GM23338 (cell line): Measurements from ENCODE around the gene KIFC1. TPM values are rescaled to one million over a fixed set of nuclear protein-coding genes. Genes with fewer than 3 reads are reported as not detected.

Experiments used
- ATAC-seq: fragments of 200-7000 bp; cut with Tn5 transposase; 3 replicates; pipeline ENCODE4 v1.9.1; 2020
- DNase-seq: peaks from one replicate; pipeline ENCODE4 v3.0.0-alpha.2; 2015; ENCODE audit warnings: low spot score
- H2AFZ ChIP-seq: fragments of 200-600 bp; sonication (generic); 2 replicates; pipeline ENCODE4 v1.8.0; 2016; ENCODE audit warnings: antibody characterized with exemption, mild to moderate bottlenecking, moderate library complexity
- H3F3A ChIP-seq: fragments of 200-600 bp; sonication (generic); replicated peaks from 2 replicates; pipeline ENCODE4 v1.8.0; 2017; ENCODE audit warnings: antibody characterized with exemption, mixed run types, low read depth
- H3K27ac ChIP-seq: fragments of 200-600 bp; sonication (generic); 2 replicates; pipeline ENCODE4 v1.6.1; 2016; ENCODE audit warnings: low read depth
- H3K27me3 ChIP-seq: fragments of 200-600 bp; sonication (generic); 2 replicates; pipeline ENCODE4 v1.8.0; 2016; ENCODE audit warnings: mild to moderate bottlenecking, mixed run types, moderate library complexity; ENCODE audit not compliant: insufficient read depth
- H3K36me3 ChIP-seq: fragments of 200-600 bp; sonication (generic); 2 replicates; pipeline ENCODE4 v1.8.0; 2016; ENCODE audit warnings: mild to moderate bottlenecking; ENCODE audit not compliant: insufficient read depth
- H3K4me1 ChIP-seq: fragments of 200-600 bp; sonication (generic); 2 replicates; pipeline ENCODE4 v1.8.0; 2016; ENCODE audit warnings: mild to moderate bottlenecking, moderate library complexity; ENCODE audit not compliant: insufficient read depth
- H3K4me2 ChIP-seq: fragments of 200-600 bp; sonication (generic); 2 replicates; pipeline ENCODE4 v1.7.1; 2017; ENCODE audit warnings: mixed run types
- H3K4me3 ChIP-seq: fragments of 200-600 bp; sonication (generic); 2 replicates; pipeline ENCODE4 v1.6.1; 2016; ENCODE audit warnings: mixed run types
- H3K79me2 ChIP-seq: fragments of 200-600 bp; sonication (generic); replicated peaks from 2 replicates; pipeline ENCODE4 v1.8.0; 2017; ENCODE audit warnings: mild to moderate bottlenecking; ENCODE audit not compliant: insufficient read depth
- H3K9me2 ChIP-seq: fragments of 200-600 bp; sonication (generic); 2 replicates; pipeline ENCODE4 v1.8.0; 2017; ENCODE audit not compliant: insufficient read depth
- H4K20me1 ChIP-seq: fragments of 200-600 bp; sonication (generic); replicated peaks from 2 replicates; pipeline ENCODE4 v1.8.0; 2017; ENCODE audit warnings: mild to moderate bottlenecking; ENCODE audit not compliant: insufficient read depth
- H3K27ac Mint-ChIP-seq: 2 replicates; pipeline ENCODE4 v1.8.0; 2020; ENCODE audit warnings: inconsistent platforms, mild to moderate bottlenecking, moderate library complexity, mixed read lengths
- H3K27me3 Mint-ChIP-seq: 3 replicates; pipeline ENCODE4 v1.8.0; 2022; ENCODE audit warnings: low read depth, mild to moderate bottlenecking, moderate library complexity, mixed read lengths, inconsistent platforms; ENCODE audit not compliant: insufficient read depth, poor library complexity
- H3K36me3 Mint-ChIP-seq: 3 replicates; pipeline ENCODE4 v1.8.0; 2021; ENCODE audit warnings: low read depth, mild to moderate bottlenecking, inconsistent platforms, moderate library complexity, mixed read lengths
- H3K4me1 Mint-ChIP-seq: 3 replicates; pipeline ENCODE4 v1.8.0; 2020; ENCODE audit warnings: mild to moderate bottlenecking, inconsistent platforms, mixed read lengths
- H3K4me3 Mint-ChIP-seq: 3 replicates; pipeline ENCODE4 v1.8.0; 2021; ENCODE audit warnings: moderate library complexity, mild to moderate bottlenecking, inconsistent platforms, mixed read lengths
- H3K9me3 Mint-ChIP-seq: 3 replicates; pipeline ENCODE4 v1.8.0; 2020; ENCODE audit warnings: moderate library complexity, mild to moderate bottlenecking, inconsistent platforms, mixed read lengths
- CREB1 ChIP-seq: fragments of 250-450 bp; sonication (Bioruptor Pico); IDR thresholded peaks from 2 replicates; pipeline ENCODE4 v1.5.0; 2020; ENCODE audit warnings: low read depth, mild to moderate bottlenecking, moderate library complexity
- EZH2 ChIP-seq: fragments of 200-600 bp; sonication (generic); IDR thresholded peaks from one replicate; pipeline ENCODE4 v1.8.0; 2017; ENCODE audit warnings: antibody characterized with exemption, mild to moderate bottlenecking, low read depth; ENCODE audit not compliant: unreplicated experiment
- EZH2phosphoT487 ChIP-seq: fragments of 200-600 bp; sonication (generic); IDR thresholded peaks from one replicate; pipeline ENCODE4 v1.8.1; 2018; ENCODE audit warnings: antibody characterized with exemption; ENCODE audit not compliant: unreplicated experiment
- JUNB ChIP-seq: IDR thresholded peaks from one replicate; pipeline ENCODE4 v1.6.1; 2016; ENCODE audit warnings: antibody characterized with exemption; ENCODE audit not compliant: unreplicated experiment
- NANOG ChIP-seq: IDR thresholded peaks from 2 replicates; pipeline ENCODE4 v1.6.1; 2016; ENCODE audit warnings: antibody characterized with exemption, borderline replicate concordance
- REST ChIP-seq: IDR thresholded peaks from one replicate; pipeline ENCODE4 v1.6.1; 2018; ENCODE audit warnings: antibody characterized with exemption; ENCODE audit not compliant: unreplicated experiment
- ZNF114 ChIP-seq: fragments of 250-450 bp; sonication (Bioruptor Pico); IDR thresholded peaks from 2 replicates; pipeline ENCODE4 v1.5.0; 2020; ENCODE audit warnings: mild to moderate bottlenecking, moderate library complexity
- ZNF331 ChIP-seq: fragments of 250-450 bp; sonication (Bioruptor Pico); IDR thresholded peaks from 2 replicates; pipeline ENCODE4 v1.5.0; 2020; ENCODE audit warnings: low read depth, mild to moderate bottlenecking, moderate library complexity
- ZNF462 ChIP-seq: fragments of 250-450 bp; sonication (Bioruptor Pico); IDR thresholded peaks from 2 replicates; pipeline ENCODE4 v1.5.0; 2020; ENCODE audit warnings: mild to moderate bottlenecking, moderate library complexity
- polyA plus RNA-seq: library from polyadenylated mRNA; unstranded; fragments of >200 nt; fragmentation: Nextera tagmentation; extraction: Ambion mirVana; gene quantifications from 2 replicates; pipeline ENCODE4 v1.2.1, GENCODE V29; 2016
- total RNA-seq: library from RNA; depleted of rRNA; stranded (reverse); fragments of >200 nt; shearing (Covaris generic); gene quantifications from 2 replicates; pipeline ENCODE4 v1.2.3, GENCODE V29; 2014

The KIFC1 gene
- total and polyA plus RNA-seq, 2 experiments from 2014 or later: 10.3 to 61.7 TPM

GRCh38 chr6:33392595-33392948 lies 949 bp downstream of the KIFC1 start:
- peaks cover 41% of the 10 kb centered on the region for H4K20me1 ChIP-seq
- H3K27me3 ChIP-seq: no peaks in the 10 kb centered on the region
- Mint-ChIP-seq H3K9me3 (no peaks in the 10 kb centered on the region; the same call in 2 of the 3 replicates), H3K4me1 (peaks cover 28% of the 10 kb centered on the region), H3K36me3 (peaks cover 7% of the 10 kb centered on the region), H3K27ac (0 out of 2 replicates have a peak overlapping the region, but pooled peaks have one; percentile 20), H3K4me3 (peak overlapping the region; percentile 91), H3K27me3 (peaks cover 5% of the 10 kb centered on the region)
- no peak for ATAC-seq
- DNase-seq: no peak
- H3K36me3 ChIP-seq: no peaks in the 10 kb centered on the region
- H3K9me2 ChIP-seq: no peaks in the 10 kb centered on the region
- peaks cover 5% of the 10 kb centered on the region; the same call in 1 of the 2 replicates for H3F3A ChIP-seq
- no peak overlapping the region for H2AFZ ChIP-seq
- H3K79me2 ChIP-seq: peaks cover 57% of the 10 kb centered on the region
- H3K4me1 ChIP-seq: peaks cover 8% of the 10 kb centered on the region
- peak overlapping the region; percentile 92 for H3K4me3 ChIP-seq
- peak overlapping the region; percentile 94 for H3K4me2 ChIP-seq
- no peak for TF ChIP-seq EZH2
- no peak for TF ChIP-seq JUNB
- no peak for TF ChIP-seq EZH2phosphoT487
- no peak for TF ChIP-seq ZNF114
- no peak for TF ChIP-seq REST
- TF ChIP-seq CREB1: no peak
- TF ChIP-seq ZNF331: no peak
- H3K27ac ChIP-seq: peak overlapping the region; percentile 72; the same call in 1 of the 2 replicates

GRCh38 chr6:33392979-33393378 lies 1.4 kb downstream of the KIFC1 start:
- peak overlapping the region; percentile 94 for H3K4me2 ChIP-seq
- peaks cover 28% of the 10 kb centered on the region for H3K4me1 Mint-ChIP-seq
- TF ChIP-seq REST: no peak
- no peak for TF ChIP-seq NANOG
- no peak for TF ChIP-seq JUNB
- TF ChIP-seq ZNF462 (CRISPR knock-in tag): no peak

More at GRCh38 chr6:33392979-33393378, 1.4 kb downstream of the KIFC1 start:
- no peak overlapping the region for H2AFZ ChIP-seq
- Mint-ChIP-seq H3K27me3 (peaks cover 5% of the 10 kb centered on the region), H3K27ac (peak overlapping the region; percentile 20; the same call in 1 of the 2 replicates), H3K4me3 (peak overlapping the region; percentile 91), H3K9me3 (no peaks in the 10 kb centered on the region; the same call in 2 of the 3 replicates), H3K36me3 (peaks cover 11% of the 10 kb centered on the region)
- H3K4me3 ChIP-seq: peak overlapping the region; percentile 92
- peaks cover 61% of the 10 kb centered on the region for H3K79me2 ChIP-seq
- ATAC-seq (no peak), DNase-seq (no peak)
- peaks cover 41% of the 10 kb centered on the region for H4K20me1 ChIP-seq
- no peaks in the 10 kb centered on the region for H3K27me3 ChIP-seq
- H3K4me1 ChIP-seq: peaks cover 8% of the 10 kb centered on the region
- no peaks in the 10 kb centered on the region for H3K9me2 ChIP-seq
- peaks cover 5% of the 10 kb centered on the region; the same call in 1 of the 2 replicates for H3F3A ChIP-seq
- H3K36me3 ChIP-seq: 0 out of 2 replicates have a peak, but pooled peaks cover 3% of the 10 kb centered on the region
- no peak overlapping the region for H3K27ac ChIP-seq
